ENCODE data around the gene MUC6.

Gene MUC6

GRCh38 chr11:1036303-1036923 is at the start of gene MUC6:
TSS of gene MUC6 (minus strand) at chr11:1036718. CDS start at chr11:1036655, 63 bp downstream.
- no peak for DNase-seq

- DNase-seq = no peak
Observed at GRCh38 chr11:1085440-1086170, 49.1 kb upstream of the MUC6 start.

- DNase-seq = no peak
Observed at GRCh38 chr11:1084561-1085439, 48.3 kb upstream of the MUC6 start.

- no peak for DNase-seq
Observed at GRCh38 chr11:1083621-1084551, 47.4 kb upstream of the MUC6 start.

GRCh38 chr11:1082728-1083620 is 46.5 kb upstream of the MUC6 start:
- no peak for DNase-seq

GRCh38 chr11:1082346-1082727 is 45.8 kb upstream of the MUC6 start:
- no peak for DNase-seq

GRCh38 chr11:1081601-1082311 is 45.2 kb upstream of the MUC6 start:
- DNase-seq = no peak

- DNase-seq = no peak
Observed at GRCh38 chr11:1078191-1078601, 41.7 kb upstream of the MUC6 start.

GRCh38 chr11:1077417-1078119 is 41.0 kb upstream of the MUC6 start:
- DNase-seq = no peak

- DNase-seq = no peak
Observed at GRCh38 chr11:1077033-1077416, 40.5 kb upstream of the MUC6 start.

- DNase-seq = no peak
Observed at GRCh38 chr11:1076061-1076665, 39.6 kb upstream of the MUC6 start.

GRCh38 chr11:1075341-1075911 is 38.9 kb upstream of the MUC6 start:
- DNase-seq = no peak

GRCh38 chr11:1074244-1075221 is 38.0 kb upstream of the MUC6 start, which contains the start of gene MUC2:
TSS of gene MUC2 (plus strand) at chr11:1074874.
- no peak for DNase-seq

- no peak for DNase-seq
Observed at GRCh38 chr11:1073851-1074243, 37.3 kb upstream of the MUC6 start.

- peak; percentile 75 for DNase-seq
Observed at GRCh38 chr11:1073261-1073724, 36.8 kb upstream of the MUC6 start.

- no peak for DNase-seq
Observed at GRCh38 chr11:1072821-1073231, 36.3 kb upstream of the MUC6 start.

GRCh38 chr11:1072116-1072820 is 35.8 kb upstream of the MUC6 start:
- DNase-seq = peak; percentile 93

All from NCI-H226 (cell line).